A673 (cell line): ENCODE data around the gene CFAP161. TPM values are rescaled to one million over a fixed set of nuclear protein-coding genes. Genes with fewer than 3 reads are reported as not detected.

ENCODE experiments used
- BruUV-seq: library from RNA; stranded (reverse); fragments of 400-500 nt; replicated peaks from 2 replicates; lab custom pipeline; 2021; lab: Mats Ljungman, UMichigan
- CTCF ChIA-PET: fragments of 300-600 bp; sonication (Branson Sonifier 250); formaldehyde crosslinking; loops from one replicate; lab custom pipeline; 2022; ENCODE audit warnings: antibody characterized with exemption; lab: Charles Lee
- POLR2A ChIA-PET: fragments of 300-600 bp; sonication (Branson Sonifier 250); formaldehyde crosslinking; loops from one replicate; lab custom pipeline; 2022; ENCODE audit warnings: antibody characterized with exemption; ENCODE audit not compliant: low non-redundant PET; lab: Charles Lee
- DNase-seq: peaks from one replicate; pipeline ENCODE4 v3.0.0-alpha.2; 2015; ENCODE audit warnings: low spot score
- H3K27ac ChIP-seq: fragments of 200-600 bp; sonication (generic); 2 replicates; pipeline ENCODE4 v1.5.1; 2016; ENCODE audit warnings: mixed run types, low read depth, mild to moderate bottlenecking, mixed read lengths, antibody characterized with exemption, low read length; ENCODE audit not compliant: poor library complexity, severe bottlenecking
- H3K27me3 ChIP-seq: fragments of 200-600 bp; sonication (generic); replicated peaks from 2 replicates; pipeline ENCODE4 v1.6.1; 2017; ENCODE audit warnings: mixed run types, low read depth, mild to moderate bottlenecking, mixed read lengths, antibody characterized with exemption, low read length; ENCODE audit not compliant: insufficient read depth, poor library complexity
- H3K36me3 ChIP-seq: fragments of 200-600 bp; sonication (generic); 2 replicates; pipeline ENCODE4 v1.6.1; 2016; ENCODE audit warnings: mixed run types, mild to moderate bottlenecking, mixed read lengths, antibody characterized with exemption, low read length; ENCODE audit not compliant: insufficient read depth, poor library complexity, severe bottlenecking
- H3K4me1 ChIP-seq: fragments of 200-600 bp; sonication (generic); 2 replicates; pipeline ENCODE4 v1.6.1; 2017; ENCODE audit warnings: mixed run types, mild to moderate bottlenecking, mixed read lengths, antibody characterized with exemption, low read length; ENCODE audit not compliant: insufficient read depth, poor library complexity, severe bottlenecking
- H3K4me3 ChIP-seq: fragments of 200-600 bp; sonication (generic); 2 replicates; pipeline ENCODE4 v1.5.1; 2016; ENCODE audit warnings: low read depth, mixed run types, mild to moderate bottlenecking, mixed read lengths, low read length; ENCODE audit not compliant: poor library complexity, severe bottlenecking
- H3K9me3 ChIP-seq: fragments of 200-600 bp; sonication (generic); 2 replicates; pipeline ENCODE4 v1.6.1; 2016; ENCODE audit warnings: mixed run types, low read depth, mild to moderate bottlenecking, mixed read lengths, antibody characterized with exemption, low read length; ENCODE audit not compliant: poor library complexity, severe bottlenecking
- EZH2 ChIP-seq: fragments of 200-600 bp; sonication (generic); IDR thresholded peaks from 2 replicates; pipeline ENCODE4 v1.6.1; 2017; ENCODE audit warnings: borderline replicate concordance, low read depth, mild to moderate bottlenecking, mixed read lengths, antibody characterized with exemption, low read length; ENCODE audit not compliant: poor library complexity, severe bottlenecking
- intact Hi-C: fragments of 100-400 bp; cut with micrococcal nuclease; formaldehyde crosslinking; loops from one replicate; pipeline ENCODE4 v1.10.0; 2022; ENCODE audit not compliant: unreplicated experiment
- total RNA-seq: library from RNA; stranded (reverse); gene quantifications from 2 replicates; pipeline ENCODE4 v1.2.3, GENCODE V29; 2021
- TF ChIP-seq, protein P1 (sequence below): fragments of 300-800, 200-600 bp; sonication (generic); conservative IDR thresholded peaks from 2 replicates; pipeline ENCODE4 v1.5.1; 2017; ENCODE audit warnings: low read depth, mild to moderate bottlenecking, antibody characterized with exemption, low read length, moderate library complexity, mixed read lengths

CFAP161 gene
- total RNA-seq, 1 experiment from 2014 or later, result 2.8 TPM

DNA sequence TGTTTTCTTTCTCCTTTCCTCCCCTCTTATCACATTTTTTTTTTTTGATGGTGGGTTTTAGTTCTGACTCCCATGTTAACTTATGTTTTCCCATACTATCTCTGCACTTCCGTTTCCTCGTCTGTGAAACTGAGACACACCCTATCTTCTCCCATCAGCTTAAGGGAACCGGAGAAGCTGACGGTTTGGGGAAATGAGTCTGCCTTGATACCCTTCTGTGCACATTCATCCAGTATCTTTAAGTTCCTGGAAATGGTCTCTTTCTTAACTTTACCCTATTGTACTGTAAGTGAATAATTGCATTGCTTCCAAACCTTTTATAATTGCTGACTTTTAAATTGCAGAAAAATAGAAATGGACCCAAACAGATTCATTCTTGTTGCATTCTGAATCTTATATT, 26.2 kb upstream of the CFAP161 start:
- TF ChIP-seq, protein P1, sequence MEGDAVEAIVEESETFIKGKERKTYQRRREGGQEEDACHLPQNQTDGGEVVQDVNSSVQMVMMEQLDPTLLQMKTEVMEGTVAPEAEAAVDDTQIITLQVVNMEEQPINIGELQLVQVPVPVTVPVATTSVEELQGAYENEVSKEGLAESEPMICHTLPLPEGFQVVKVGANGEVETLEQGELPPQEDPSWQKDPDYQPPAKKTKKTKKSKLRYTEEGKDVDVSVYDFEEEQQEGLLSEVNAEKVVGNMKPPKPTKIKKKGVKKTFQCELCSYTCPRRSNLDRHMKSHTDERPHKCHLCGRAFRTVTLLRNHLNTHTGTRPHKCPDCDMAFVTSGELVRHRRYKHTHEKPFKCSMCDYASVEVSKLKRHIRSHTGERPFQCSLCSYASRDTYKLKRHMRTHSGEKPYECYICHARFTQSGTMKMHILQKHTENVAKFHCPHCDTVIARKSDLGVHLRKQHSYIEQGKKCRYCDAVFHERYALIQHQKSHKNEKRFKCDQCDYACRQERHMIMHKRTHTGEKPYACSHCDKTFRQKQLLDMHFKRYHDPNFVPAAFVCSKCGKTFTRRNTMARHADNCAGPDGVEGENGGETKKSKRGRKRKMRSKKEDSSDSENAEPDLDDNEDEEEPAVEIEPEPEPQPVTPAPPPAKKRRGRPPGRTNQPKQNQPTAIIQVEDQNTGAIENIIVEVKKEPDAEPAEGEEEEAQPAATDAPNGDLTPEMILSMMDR, result no peak
- no peak for TF ChIP-seq EZH2
- H3K27me3 ChIP-seq, result peaks cover 17% of the 10 kb centered on the region
- intact Hi-C loops, result loop anchor here (5.0 kb wide), 1 partner anchor 106 kb away; the partner anchor contains the start of gene TLNRD1
- CTCF ChIA-PET, result interaction anchor here (0.8 to 2.3 kb wide), 2 partner anchors 159 to 572 kb away, joined by 3 to 10 read pairs; no protein-coding TSS in a partner anchor
- no peaks in the 10 kb centered on the region for H3K36me3 ChIP-seq
- H3K4me1 ChIP-seq, result peaks cover 4% of the 10 kb centered on the region
- H3K9me3 ChIP-seq, result no peaks in the 10 kb centered on the region
- no peak for DNase-seq
- BruUV-seq, result no TSS peak
- no peak overlapping the region for H3K4me3 ChIP-seq
- POLR2A ChIA-PET, result no interaction called here
- H3K27ac ChIP-seq, result no peak overlapping the region

GRCh38 chr15:81108427-81108826, 25.6 kb upstream of the CFAP161 start:
- Histone ChIP-seq H3K4me3 (no peak overlapping the region), H3K27ac (no peak overlapping the region), H3K9me3 (no peaks in the 10 kb centered on the region), H3K27me3 (peaks cover 17% of the 10 kb centered on the region), H3K36me3 (no peaks in the 10 kb centered on the region), H3K4me1 (peaks cover 4% of the 10 kb centered on the region)
- TF ChIP-seq EZH2, result no peak
- TF ChIP-seq, protein P1, result peak; percentile 55
- CTCF ChIA-PET, result interaction anchor here (2.3 kb wide), 1 partner anchor 158 kb away, joined by 10 read pairs; no protein-coding TSS in a partner anchor
- no TSS peak for BruUV-seq
- POLR2A ChIA-PET, result no interaction called here
- DNase-seq, result peak; percentile 25
- intact Hi-C loops, result loop anchor here (5.0 kb wide), 1 partner anchor 106 kb away; the partner anchor contains the start of gene TLNRD1

GRCh38 chr15:81111018-81111417, 23.1 kb upstream of the CFAP161 start:
- H3K4me1 ChIP-seq, result no peaks in the 10 kb centered on the region
- intact Hi-C loops, result loop anchor here (5.0 kb wide), 1 partner anchor 291 kb away; no protein-coding TSS in a partner anchor
- CTCF ChIA-PET, result no interaction called here

More at GRCh38 chr15:81111018-81111417, 23.1 kb upstream of the CFAP161 start:
- Histone ChIP-seq H3K36me3 (no peaks in the 10 kb centered on the region), H3K27ac (no peak overlapping the region), H3K27me3 (peaks cover 17% of the 10 kb centered on the region), H3K4me3 (no peak overlapping the region), H3K9me3 (no peaks in the 10 kb centered on the region)
- no peak for DNase-seq
- TF ChIP-seq EZH2, result no peak
- TF ChIP-seq, protein P1, result no peak
- BruUV-seq, result no TSS peak
- POLR2A ChIA-PET, result no interaction called here
